Activated CD8-positive, alpha-beta memory T cell treated with anti-CD3 and anti-CD28 coated beads for 24 hours (primary cell): ENCODE measurements around the gene PADI6.

Experiments used
- DNase-seq: peaks from one replicate; pipeline ENCODE4 v3.0.0-alpha.2; 2020

Gene PADI6

GRCh38 chr1:17358557-17358956, 13.4 kb upstream of the PADI6 start:
- DNase-seq, result no peak

GRCh38 chr1:17359031-17359430, 13.0 kb upstream of the PADI6 start:
- DNase-seq, result no peak

GRCh38 chr1:17359808-17360207, 12.2 kb upstream of the PADI6 start:
- DNase-seq, result no peak

GRCh38 chr1:17360272-17360956, 11.6 kb upstream of the PADI6 start:
- no peak for DNase-seq

- no peak for DNase-seq
These were observed 10.3 kb upstream of the PADI6 start for GRCh38 chr1:17361687-17362086.

- no peak for DNase-seq
These were observed 8.6 kb upstream of the PADI6 start for GRCh38 chr1:17363351-17363750.

GRCh38 chr1:17363771-17364170, 8.2 kb upstream of the PADI6 start:
- DNase-seq, result no peak

DNA sequence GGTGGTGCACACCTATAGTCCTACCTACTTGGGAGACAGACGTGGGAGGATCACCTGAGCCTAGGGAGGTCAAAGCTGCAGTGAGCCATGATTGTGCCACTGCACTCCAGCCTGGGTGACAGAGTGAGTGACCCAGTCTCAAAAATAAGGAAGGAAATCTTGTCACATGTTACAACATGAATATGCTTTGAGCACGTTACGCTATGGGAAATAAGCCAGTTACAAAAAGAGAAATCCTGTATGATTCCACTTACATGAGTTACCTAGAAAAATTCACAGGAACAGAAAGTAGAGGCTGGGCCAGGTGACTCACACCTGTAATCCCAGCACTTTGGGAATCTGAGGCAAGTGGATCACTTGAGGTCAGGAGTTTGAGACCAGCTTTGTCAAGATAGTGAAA, 6.7 kb upstream of the PADI6 start:
- no peak for DNase-seq

DNA sequence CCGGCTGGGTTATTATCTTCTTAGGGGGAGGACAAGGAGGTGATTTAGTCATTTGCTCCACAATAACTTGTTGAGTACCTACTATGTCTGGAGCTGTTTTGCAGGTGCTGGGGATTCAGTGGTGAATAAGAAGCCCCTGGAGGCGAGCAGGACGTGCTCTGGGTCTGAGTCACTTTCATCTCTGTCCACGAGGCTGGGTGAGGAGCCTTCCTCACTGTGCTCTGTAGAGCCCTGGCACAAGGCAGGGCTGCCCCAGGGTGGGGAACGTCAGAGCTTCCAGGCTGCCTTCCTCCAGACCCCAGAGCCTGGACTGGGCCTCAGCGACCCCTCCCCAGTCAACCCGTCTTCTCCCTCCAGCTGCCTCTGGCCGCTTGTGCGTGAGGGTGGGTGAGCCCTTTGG, 2.5 kb upstream of the PADI6 start:
- no peak for DNase-seq

GRCh38 chr1:17370618-17371017, 1.4 kb upstream of the PADI6 start:
- DNase-seq, result no peak

- DNase-seq, result no peak
These were observed 959 bp downstream of the PADI6 start for GRCh38 chr1:17372955-17373354.

DNA sequence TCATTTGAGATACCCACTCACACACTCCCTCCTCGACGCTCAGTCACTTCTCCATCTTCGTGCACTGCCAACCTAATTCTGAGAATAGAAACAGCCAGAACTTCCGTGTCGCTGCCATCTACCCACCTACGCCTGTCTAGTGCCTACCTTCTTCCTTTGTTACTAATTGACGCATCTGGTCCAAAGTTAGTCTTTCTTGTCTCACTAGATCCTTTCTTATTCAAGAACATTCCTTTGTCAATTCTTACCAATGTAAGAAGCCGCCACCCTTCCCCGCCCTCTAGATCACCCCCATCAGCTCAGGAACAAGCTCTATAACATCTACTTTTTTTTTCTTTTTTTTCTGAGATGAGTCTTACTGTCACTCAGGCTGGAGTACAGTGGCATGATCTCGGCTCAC, 3.7 kb downstream of the PADI6 start:
- no peak for DNase-seq

DNA sequence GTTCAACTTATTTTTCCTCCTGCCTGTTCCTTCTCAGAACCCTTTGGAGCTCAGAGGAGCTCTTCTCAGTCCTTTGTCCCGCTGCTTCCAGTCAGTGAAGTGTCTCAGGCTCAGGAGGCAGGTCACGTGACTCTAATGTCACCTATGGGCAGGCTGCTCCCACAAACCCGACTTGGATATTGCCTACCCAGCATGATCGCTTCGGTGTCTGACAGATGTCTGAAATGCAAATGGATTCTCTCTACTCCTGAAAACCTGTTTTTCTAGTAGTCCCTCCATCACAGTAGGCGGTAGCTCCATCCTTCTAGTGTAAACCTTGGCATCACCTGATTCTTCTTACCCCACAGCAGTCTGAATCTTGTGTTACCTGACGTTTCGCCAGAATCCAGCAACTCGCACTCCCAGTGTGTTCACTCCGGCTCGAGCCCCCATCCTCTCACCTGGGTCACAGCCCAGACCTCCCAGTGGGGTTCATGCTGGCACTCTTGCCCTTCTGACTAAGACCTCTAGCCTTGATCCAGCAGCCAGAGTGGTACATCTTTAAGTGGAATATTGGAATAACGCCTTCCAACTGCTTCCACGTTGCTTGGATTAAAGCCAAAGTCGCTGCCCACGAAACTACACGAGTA, 5.4 kb downstream of the PADI6 start:
- no peak for DNase-seq

GRCh38 chr1:17381161-17381560, 9.2 kb downstream of the PADI6 start:
- DNase-seq, result no peak

- no peak for DNase-seq
These were observed 20.3 kb downstream of the PADI6 start for GRCh38 chr1:17392199-17392740.

- DNase-seq, result no peak
These were observed 21.2 kb downstream of the PADI6 start for GRCh38 chr1:17393230-17393629.

GRCh38 chr1:17397910-17398695, 26.1 kb downstream of the PADI6 start:
- no peak for DNase-seq

DNA sequence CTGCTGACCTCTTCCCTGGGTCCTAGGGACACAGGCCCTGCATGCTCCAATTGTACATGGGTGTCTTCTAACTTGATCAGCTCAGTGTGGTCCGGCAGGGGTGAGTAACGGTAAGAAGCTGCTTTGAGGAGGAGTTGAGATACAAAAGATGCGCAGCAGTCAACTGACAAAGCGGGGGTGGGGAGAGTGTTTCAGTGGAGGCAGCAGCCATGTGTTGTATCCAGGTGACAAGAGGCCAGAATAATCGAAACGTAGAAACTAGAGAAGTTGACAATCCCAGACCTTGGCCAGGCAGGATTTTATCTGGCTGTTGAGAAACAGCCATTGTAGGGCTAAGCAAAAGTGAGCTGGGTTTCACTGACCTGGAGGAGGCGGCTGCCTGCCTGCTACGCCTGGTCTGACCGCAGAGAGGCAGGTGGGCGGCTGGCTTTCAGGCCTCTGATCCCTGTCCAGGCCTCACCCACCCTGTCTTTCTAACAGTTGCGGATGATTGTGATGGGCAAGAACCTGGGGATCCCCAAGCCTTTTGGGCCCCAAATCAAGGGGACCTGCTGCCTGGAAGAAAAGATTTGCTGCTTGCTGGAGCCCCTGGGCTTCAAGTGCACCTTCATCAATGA, 28.8 kb downstream of the PADI6 start:
- no peak for DNase-seq

DNA sequence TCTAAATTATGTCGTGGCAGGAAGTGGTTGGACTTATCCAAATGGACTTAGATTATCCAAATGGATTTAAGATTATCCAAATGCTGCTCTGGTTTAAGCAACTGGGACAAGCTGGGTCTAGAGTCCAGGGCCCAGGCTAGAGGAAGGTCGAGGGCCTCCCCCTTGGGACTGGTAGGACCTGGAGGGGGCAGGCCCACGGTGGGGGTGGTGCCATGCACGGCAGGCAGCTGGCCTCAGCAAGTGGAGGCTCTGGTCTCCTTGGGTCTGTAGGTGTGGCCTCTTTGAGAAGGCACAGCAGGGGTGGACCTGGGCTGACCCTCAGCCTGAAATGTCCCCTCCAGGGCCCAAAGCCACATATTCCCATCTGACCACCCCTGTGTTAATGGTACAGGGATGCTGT, 29.8 kb downstream of the PADI6 start:
- no peak for DNase-seq

DNA sequence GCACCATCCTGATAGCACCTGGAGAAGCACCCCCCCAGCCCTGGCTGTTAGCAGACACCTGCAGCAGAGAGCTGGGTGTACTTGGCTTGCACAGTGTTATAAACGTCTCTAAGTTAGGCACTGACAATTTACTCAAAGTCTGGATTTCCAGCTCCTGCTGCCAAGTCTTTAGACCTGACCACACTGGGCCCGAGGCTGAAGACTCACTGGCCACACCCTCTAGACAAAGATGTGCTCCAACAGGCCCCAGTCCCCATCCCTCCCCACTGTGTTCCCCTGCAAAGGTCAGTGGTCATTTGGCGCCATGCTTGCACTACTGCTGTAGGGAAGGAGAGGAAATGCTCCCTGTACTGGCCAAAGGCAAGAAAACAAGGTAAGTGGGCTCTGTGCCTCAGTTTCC, 31.1 kb downstream of the PADI6 start:
- no peak for DNase-seq

DNA sequence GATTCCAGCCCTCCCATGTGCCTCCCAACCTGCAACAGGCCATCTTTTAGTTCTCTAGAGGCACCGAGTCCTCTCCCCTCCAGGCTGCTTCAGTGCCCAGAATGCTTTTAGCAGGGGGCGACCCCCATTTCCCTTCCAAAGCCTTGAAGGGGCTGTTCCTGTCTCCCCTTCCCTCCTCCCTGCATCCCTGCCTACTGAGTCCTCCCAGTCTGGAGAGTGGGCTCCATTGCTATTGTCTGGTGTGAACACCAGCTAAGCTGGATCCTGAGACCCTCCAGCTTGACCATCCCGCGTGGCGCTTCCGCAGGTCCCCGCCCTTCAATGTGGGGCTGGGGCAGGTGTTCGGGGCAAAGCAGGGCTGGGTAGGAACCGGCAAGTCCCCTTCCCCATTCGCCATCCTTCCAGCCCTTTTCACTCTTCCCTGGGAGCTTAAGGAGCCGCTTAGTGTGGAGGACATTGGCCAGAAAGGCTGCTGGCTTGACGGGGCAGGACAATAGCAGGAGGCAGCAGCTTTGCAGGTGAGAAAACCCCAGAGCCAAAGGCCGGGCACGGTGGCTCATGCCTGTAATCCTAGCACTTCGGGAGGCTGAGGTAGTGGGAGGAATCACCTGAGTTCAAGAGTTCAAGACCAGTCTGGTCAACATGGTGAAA, 32.2 kb downstream of the PADI6 start:
- DNase-seq, result no peak

GRCh38 chr1:17404820-17405219, 32.8 kb downstream of the PADI6 start:
- no peak for DNase-seq
